Activated T-cell treated with anti-CD3 and anti-CD28 coated beads for 1 hour (primary cell): Measurements from ENCODE around the gene C3orf70.
"Not testable (repeated sequence)": the region's sequence is repeated elsewhere in the genome, so short reads cannot be mapped to it uniquely, and the experiment has no call there.

Source experiments
- DNase-seq: peaks from one replicate; pipeline ENCODE4 v3.0.0-alpha.2; 2020; ENCODE audit warnings: low read depth

The C3orf70 gene

GRCh38 chr3:185151101-185151963 is 1.5 kb downstream of the C3orf70 start:
- no peak for DNase-seq

GRCh38 chr3:185150561-185150960 is 2.3 kb downstream of the C3orf70 start:
- DNase-seq = no peak

- DNase-seq = no peak
These were observed 3.3 kb downstream of the C3orf70 start for GRCh38 chr3:185149591-185149990.

- no peak for DNase-seq
These were observed 7.3 kb downstream of the C3orf70 start for GRCh38 chr3:185145511-185145910.

- DNase-seq = no peak
These were observed 8.1 kb downstream of the C3orf70 start for GRCh38 chr3:185144784-185145183.

- no peak for DNase-seq
These were observed 15.0 kb downstream of the C3orf70 start for GRCh38 chr3:185137821-185138220.

- no peak for DNase-seq
These were observed 18.4 kb downstream of the C3orf70 start for GRCh38 chr3:185134509-185134908.

GRCh38 chr3:185131602-185132256 is 21.1 kb downstream of the C3orf70 start:
- DNase-seq = no peak

- DNase-seq = no peak
These were observed 23.8 kb downstream of the C3orf70 start for GRCh38 chr3:185129083-185129482.

GRCh38 chr3:185126201-185126600 is 26.7 kb downstream of the C3orf70 start:
- DNase-seq = no peak

- no peak for DNase-seq
These were observed 32.7 kb downstream of the C3orf70 start for GRCh38 chr3:185120126-185120525.

- DNase-seq = no peak
These were observed 37.5 kb downstream of the C3orf70 start for GRCh38 chr3:185115371-185115770.

- DNase-seq = no peak
These were observed 38.1 kb downstream of the C3orf70 start for GRCh38 chr3:185114756-185115155.

- no peak for DNase-seq
These were observed 40.7 kb downstream of the C3orf70 start for GRCh38 chr3:185112186-185112585.

- not testable (repeated sequence) for DNase-seq
These were observed 43.8 kb downstream of the C3orf70 start for GRCh38 chr3:185109012-185109411.

GRCh38 chr3:185106256-185106890 is 46.5 kb downstream of the C3orf70 start:
- DNase-seq = not testable (repeated sequence)

- DNase-seq = no peak
These were observed 49.3 kb downstream of the C3orf70 start for GRCh38 chr3:185103359-185104127.

- no peak for DNase-seq
These were observed 58.2 kb downstream of the C3orf70 start for GRCh38 chr3:185094697-185095096.

GRCh38 chr3:185093116-185093515 is 59.7 kb downstream of the C3orf70 start:
- DNase-seq = no peak

GRCh38 chr3:185090811-185091210 is 62.0 kb downstream of the C3orf70 start:
- DNase-seq = no peak

GRCh38 chr3:185089751-185090150 is 63.1 kb downstream of the C3orf70 start:
- no peak for DNase-seq

GRCh38 chr3:185089343-185089742 is 63.5 kb downstream of the C3orf70 start:
- no peak for DNase-seq
